Measurements from ENCODE around the gene C10orf67. TPM values are rescaled to one million over a fixed set of nuclear protein-coding genes. Genes with fewer than 3 reads are reported as not detected.

Gene C10orf67
- total RNA-seq, 1 donor from 2014 or later: not detected

DNA sequence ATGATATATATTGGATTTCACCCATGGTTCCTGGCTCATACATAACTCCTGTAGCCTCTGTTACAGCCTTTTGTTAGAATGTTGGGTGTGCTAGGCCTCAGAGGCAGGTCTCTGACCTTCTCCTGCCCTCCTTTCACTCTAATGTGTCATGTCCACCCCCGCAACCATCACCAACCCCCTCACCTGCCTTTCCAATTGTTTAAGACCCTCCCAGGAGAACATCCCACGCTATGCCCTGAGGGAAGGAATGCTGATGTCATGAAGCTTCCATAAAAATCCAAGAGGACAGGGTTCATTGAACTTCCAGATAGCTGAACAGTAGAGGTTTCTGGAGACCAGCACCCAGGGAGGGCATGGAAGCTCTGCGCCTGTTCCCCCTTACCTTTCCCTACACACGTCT lies 30.8 kb upstream of the C10orf67 start:
- Mint-ChIP-seq H3K4me3 (ENCODE audit: unreplicated experiment) (no peak overlapping the region), H3K9me3 (ENCODE audit: unreplicated experiment) (no peaks in the 10 kb centered on the region), H3K27me3 (ENCODE audit: unreplicated experiment) (peaks cover 11% of the 10 kb centered on the region), H3K27ac (ENCODE audit: unreplicated experiment) (no peak overlapping the region), H3K4me1 (ENCODE audit: unreplicated experiment) (no peaks in the 10 kb centered on the region), H3K36me3 (ENCODE audit: unreplicated experiment) (no peaks in the 10 kb centered on the region)
- DNase-seq (ENCODE audit: extremely low spot score, unreplicated experiment): no peak
- TF ChIP-seq, protein P1, sequence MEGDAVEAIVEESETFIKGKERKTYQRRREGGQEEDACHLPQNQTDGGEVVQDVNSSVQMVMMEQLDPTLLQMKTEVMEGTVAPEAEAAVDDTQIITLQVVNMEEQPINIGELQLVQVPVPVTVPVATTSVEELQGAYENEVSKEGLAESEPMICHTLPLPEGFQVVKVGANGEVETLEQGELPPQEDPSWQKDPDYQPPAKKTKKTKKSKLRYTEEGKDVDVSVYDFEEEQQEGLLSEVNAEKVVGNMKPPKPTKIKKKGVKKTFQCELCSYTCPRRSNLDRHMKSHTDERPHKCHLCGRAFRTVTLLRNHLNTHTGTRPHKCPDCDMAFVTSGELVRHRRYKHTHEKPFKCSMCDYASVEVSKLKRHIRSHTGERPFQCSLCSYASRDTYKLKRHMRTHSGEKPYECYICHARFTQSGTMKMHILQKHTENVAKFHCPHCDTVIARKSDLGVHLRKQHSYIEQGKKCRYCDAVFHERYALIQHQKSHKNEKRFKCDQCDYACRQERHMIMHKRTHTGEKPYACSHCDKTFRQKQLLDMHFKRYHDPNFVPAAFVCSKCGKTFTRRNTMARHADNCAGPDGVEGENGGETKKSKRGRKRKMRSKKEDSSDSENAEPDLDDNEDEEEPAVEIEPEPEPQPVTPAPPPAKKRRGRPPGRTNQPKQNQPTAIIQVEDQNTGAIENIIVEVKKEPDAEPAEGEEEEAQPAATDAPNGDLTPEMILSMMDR (IDR thresholded peaks at IDR 0.05): no peak

DNA sequence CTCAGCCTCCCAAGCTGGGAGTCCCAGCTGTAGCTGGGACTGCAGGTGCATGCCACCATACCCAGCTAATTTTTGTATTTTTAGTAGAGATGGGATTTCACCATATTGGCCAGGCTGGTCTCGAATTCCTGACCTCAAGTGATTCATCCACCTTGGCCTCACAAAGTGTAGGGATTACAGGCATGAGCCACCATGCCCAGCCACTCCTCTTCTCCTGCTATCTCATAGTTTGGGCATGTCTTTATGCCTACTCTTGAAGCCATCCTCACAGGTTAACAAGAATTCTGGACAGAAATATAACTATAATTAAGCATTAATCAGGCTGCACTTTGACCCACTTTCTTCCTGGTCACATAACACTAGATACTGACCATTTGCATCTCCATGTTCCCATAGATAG lies 28.6 kb upstream of the C10orf67 start:
- Mint-ChIP-seq H3K27me3 (ENCODE audit: unreplicated experiment) (peaks cover 15% of the 10 kb centered on the region), H3K9me3 (ENCODE audit: unreplicated experiment) (no peaks in the 10 kb centered on the region), H3K36me3 (ENCODE audit: unreplicated experiment) (no peaks in the 10 kb centered on the region), H3K4me1 (ENCODE audit: unreplicated experiment) (no peaks in the 10 kb centered on the region), H3K4me3 (ENCODE audit: unreplicated experiment) (no peak overlapping the region), H3K27ac (ENCODE audit: unreplicated experiment) (no peak overlapping the region)
- DNase-seq (ENCODE audit: extremely low spot score, unreplicated experiment): no peak
- TF ChIP-seq, protein P1 (IDR thresholded peaks at IDR 0.05): no peak

DNA sequence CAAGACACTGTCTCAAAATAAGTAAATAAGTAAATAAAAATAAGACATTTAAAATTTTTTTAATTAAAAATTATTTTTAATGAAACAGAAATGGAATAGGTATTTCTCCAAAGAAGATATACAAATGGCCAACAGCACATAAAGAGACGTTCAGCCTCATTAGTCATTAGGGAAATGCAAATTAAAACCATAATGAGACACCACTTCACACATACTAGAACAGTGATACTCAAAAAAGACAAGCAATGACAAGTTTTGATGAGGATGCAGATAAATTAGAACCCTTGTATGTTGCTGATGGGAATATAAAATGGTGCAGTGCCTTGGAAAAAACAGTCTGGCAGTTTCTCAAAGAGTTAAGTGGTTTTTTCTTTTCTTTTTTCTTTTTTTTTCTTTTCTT lies 26.5 kb upstream of the C10orf67 start:
- TF ChIP-seq, protein P1 (IDR thresholded peaks at IDR 0.05): no peak
- H3K9me3 Mint-ChIP-seq (ENCODE audit: unreplicated experiment): no peaks in the 10 kb centered on the region

DNA sequence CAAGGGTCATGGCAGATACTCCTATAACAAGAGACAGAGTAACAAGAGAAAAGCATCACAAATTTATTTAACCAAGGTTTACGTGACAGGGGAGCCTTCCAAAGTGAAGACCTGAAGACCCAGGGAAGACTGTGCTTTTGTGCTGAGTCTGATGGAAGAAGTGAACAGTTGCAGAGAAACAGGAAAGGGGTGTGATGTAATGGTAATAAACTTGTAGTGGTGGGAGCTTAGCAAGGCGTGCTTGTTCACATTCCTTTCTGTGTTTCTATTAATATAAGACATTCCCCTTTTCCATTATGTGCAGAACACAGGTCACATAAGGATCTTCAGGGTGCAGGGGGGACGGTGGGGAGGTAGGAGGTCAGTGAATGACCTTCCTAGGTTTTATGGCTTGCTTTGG lies 25.5 kb upstream of the C10orf67 start:
- no peak overlapping the region for H3K4me3 Mint-ChIP-seq (ENCODE audit: unreplicated experiment)
- no peak overlapping the region for H3K27ac Mint-ChIP-seq (ENCODE audit: unreplicated experiment)
- no peaks in the 10 kb centered on the region for H3K36me3 Mint-ChIP-seq (ENCODE audit: unreplicated experiment)
- H3K4me1 Mint-ChIP-seq (ENCODE audit: unreplicated experiment): no peaks in the 10 kb centered on the region
- TF ChIP-seq, protein P1 (IDR thresholded peaks at IDR 0.05): no peak
- no peaks in the 10 kb centered on the region for H3K9me3 Mint-ChIP-seq (ENCODE audit: unreplicated experiment)
- no peak for DNase-seq (ENCODE audit: extremely low spot score, unreplicated experiment)
- peaks cover 15% of the 10 kb centered on the region for H3K27me3 Mint-ChIP-seq (ENCODE audit: unreplicated experiment)

More for the DNA sequence above, 26.5 kb upstream of the C10orf67 start:
- no peaks in the 10 kb centered on the region for H3K36me3 Mint-ChIP-seq (ENCODE audit: unreplicated experiment)
- DNase-seq (ENCODE audit: extremely low spot score, unreplicated experiment): no peak
- H3K4me3 Mint-ChIP-seq (ENCODE audit: unreplicated experiment): no peak overlapping the region
- H3K4me1 Mint-ChIP-seq (ENCODE audit: unreplicated experiment): no peaks in the 10 kb centered on the region
- no peak overlapping the region for H3K27ac Mint-ChIP-seq (ENCODE audit: unreplicated experiment)
- peaks cover 15% of the 10 kb centered on the region for H3K27me3 Mint-ChIP-seq (ENCODE audit: unreplicated experiment)

DNA sequence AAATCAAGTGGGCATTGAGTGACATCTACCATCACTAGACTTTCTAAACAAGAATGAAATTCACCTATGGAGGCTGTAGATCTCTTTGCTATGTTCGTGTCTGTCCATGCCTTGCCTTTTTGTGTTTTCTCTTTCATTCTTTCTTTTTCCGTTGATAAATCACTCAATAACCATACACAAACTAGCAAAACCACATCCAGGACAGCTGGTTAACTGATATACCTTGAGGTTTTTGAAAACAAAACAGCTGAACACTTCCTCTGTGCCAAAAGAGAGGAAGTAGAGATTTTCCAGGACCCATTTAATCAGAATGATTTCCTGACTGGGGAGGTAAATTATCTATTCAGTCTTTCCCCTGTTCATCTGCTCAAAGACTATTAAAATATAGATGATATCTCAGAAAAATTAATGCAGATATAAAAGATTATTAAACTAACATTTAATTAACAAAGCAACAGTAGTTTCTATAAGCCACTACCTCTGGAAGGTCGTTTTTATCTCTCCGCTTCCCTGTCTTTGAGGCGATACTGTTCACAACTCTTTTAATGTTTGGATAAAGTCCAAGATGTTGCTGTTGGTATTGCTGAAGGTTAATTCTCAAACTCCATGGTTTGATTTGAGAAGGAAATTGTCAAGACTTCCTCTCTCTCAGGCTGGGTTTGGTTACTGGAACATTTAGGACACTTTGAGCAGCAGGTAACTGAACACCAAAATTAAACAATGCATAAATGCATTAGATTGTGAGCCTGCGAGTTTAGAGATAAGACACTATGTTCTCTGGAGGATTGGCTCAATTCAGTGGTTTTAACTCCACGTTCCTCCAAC lies 24.4 kb upstream of the C10orf67 start:
- peaks cover 15% of the 10 kb centered on the region for H3K27me3 Mint-ChIP-seq (ENCODE audit: unreplicated experiment)
- no peak overlapping the region for H3K27ac Mint-ChIP-seq (ENCODE audit: unreplicated experiment)
- H3K4me3 Mint-ChIP-seq (ENCODE audit: unreplicated experiment): no peak overlapping the region
- TF ChIP-seq, protein P1 (IDR thresholded peaks at IDR 0.05): no peak
- H3K9me3 Mint-ChIP-seq (ENCODE audit: unreplicated experiment): no peaks in the 10 kb centered on the region
- no peak for DNase-seq (ENCODE audit: extremely low spot score, unreplicated experiment)
- no peaks in the 10 kb centered on the region for H3K36me3 Mint-ChIP-seq (ENCODE audit: unreplicated experiment)
- no peaks in the 10 kb centered on the region for H3K4me1 Mint-ChIP-seq (ENCODE audit: unreplicated experiment)
